ENCODE results near the gene AGBL4. TPM values are rescaled to one million over a fixed set of nuclear protein-coding genes. Genes with fewer than 3 reads are reported as not detected.

AGBL4 gene
- total RNA-seq, 1 donor from 2014 or later: not detected

GRCh38 chr1:48668339-48668738, 1355.4 kb downstream of the AGBL4 start:
- Mint-ChIP-seq H3K27ac (no peak overlapping the region), H3K36me3 (ENCODE audit: low read depth) (no peaks in the 10 kb centered on the region), H3K4me3 (ENCODE audit: low read depth) (no peak overlapping the region), H3K9me3 (no peaks in the 10 kb centered on the region), H3K27me3 (ENCODE audit: low read depth) (peaks cover 14% of the 10 kb centered on the region), H3K4me1 (ENCODE audit: low read depth) (no peaks in the 10 kb centered on the region)
- no peak for DNase-seq (ENCODE audit: low spot score)
- intact Hi-C loops (cut with micrococcal nuclease): no loop called here

- Mint-ChIP-seq H3K27ac (no peak overlapping the region), H3K9me3 (no peaks in the 10 kb centered on the region), H3K4me1 (ENCODE audit: low read depth) (no peaks in the 10 kb centered on the region), H3K4me3 (ENCODE audit: low read depth) (no peak overlapping the region), H3K36me3 (ENCODE audit: low read depth) (no peaks in the 10 kb centered on the region), H3K27me3 (ENCODE audit: low read depth) (peaks cover 12% of the 10 kb centered on the region)
- no peak for DNase-seq (ENCODE audit: low spot score)
- intact Hi-C loops (cut with micrococcal nuclease): no loop called here
These were observed 1356.0 kb downstream of the AGBL4 start for GRCh38 chr1:48667782-48668181.

GRCh38 chr1:48665708-48666407, 1357.9 kb downstream of the AGBL4 start:
- no peak for DNase-seq (ENCODE audit: low spot score)
- Mint-ChIP-seq H3K36me3 (ENCODE audit: low read depth) (no peaks in the 10 kb centered on the region), H3K4me1 (ENCODE audit: low read depth) (no peaks in the 10 kb centered on the region), H3K9me3 (no peaks in the 10 kb centered on the region), H3K27me3 (ENCODE audit: low read depth) (peaks cover 10% of the 10 kb centered on the region), H3K4me3 (ENCODE audit: low read depth) (no peak overlapping the region), H3K27ac (no peak overlapping the region)
- intact Hi-C loops (cut with micrococcal nuclease): no loop called here

GRCh38 chr1:48661726-48662463, 1361.9 kb downstream of the AGBL4 start:
- peaks cover 7% of the 10 kb centered on the region for H3K27me3 Mint-ChIP-seq (ENCODE audit: low read depth)
- no peaks in the 10 kb centered on the region for H3K36me3 Mint-ChIP-seq (ENCODE audit: low read depth)
- no peaks in the 10 kb centered on the region for H3K9me3 Mint-ChIP-seq
- no peaks in the 10 kb centered on the region for H3K4me1 Mint-ChIP-seq (ENCODE audit: low read depth)
- no peak overlapping the region for H3K27ac Mint-ChIP-seq
- no peak overlapping the region for H3K4me3 Mint-ChIP-seq (ENCODE audit: low read depth)
- DNase-seq (ENCODE audit: low spot score): no peak
- intact Hi-C loops (cut with micrococcal nuclease): no loop called here

- Mint-ChIP-seq H3K36me3 (ENCODE audit: low read depth) (no peaks in the 10 kb centered on the region), H3K27me3 (ENCODE audit: low read depth) (peaks cover 9% of the 10 kb centered on the region), H3K9me3 (no peaks in the 10 kb centered on the region), H3K4me3 (ENCODE audit: low read depth) (no peak overlapping the region), H3K27ac (no peak overlapping the region), H3K4me1 (ENCODE audit: low read depth) (no peaks in the 10 kb centered on the region)
- DNase-seq (ENCODE audit: low spot score): no peak
- intact Hi-C loops (cut with micrococcal nuclease): no loop called here
These were observed 1364.0 kb downstream of the AGBL4 start for GRCh38 chr1:48659801-48660200.

- intact Hi-C loops (cut with micrococcal nuclease): no loop called here
- Mint-ChIP-seq H3K4me1 (ENCODE audit: low read depth) (no peaks in the 10 kb centered on the region), H3K36me3 (ENCODE audit: low read depth) (no peaks in the 10 kb centered on the region), H3K27ac (no peak overlapping the region), H3K27me3 (ENCODE audit: low read depth) (peaks cover 2% of the 10 kb centered on the region), H3K4me3 (ENCODE audit: low read depth) (no peak overlapping the region), H3K9me3 (no peaks in the 10 kb centered on the region)
- DNase-seq (ENCODE audit: low spot score): no peak
These were observed 1366.3 kb downstream of the AGBL4 start for GRCh38 chr1:48657413-48657812.

- Mint-ChIP-seq H3K36me3 (ENCODE audit: low read depth) (no peaks in the 10 kb centered on the region), H3K4me3 (ENCODE audit: low read depth) (no peak overlapping the region), H3K27me3 (ENCODE audit: low read depth) (peaks cover 2% of the 10 kb centered on the region), H3K4me1 (ENCODE audit: low read depth) (no peaks in the 10 kb centered on the region), H3K27ac (no peak overlapping the region), H3K9me3 (no peaks in the 10 kb centered on the region)
- no peak for DNase-seq (ENCODE audit: low spot score)
- intact Hi-C loops (cut with micrococcal nuclease): no loop called here
These were observed 1369.0 kb downstream of the AGBL4 start for GRCh38 chr1:48654606-48655210.

- intact Hi-C loops (cut with micrococcal nuclease): no loop called here
- peaks cover 4% of the 10 kb centered on the region for H3K27me3 Mint-ChIP-seq (ENCODE audit: low read depth)
- H3K4me1 Mint-ChIP-seq (ENCODE audit: low read depth): no peaks in the 10 kb centered on the region
- H3K27ac Mint-ChIP-seq: no peak overlapping the region
- no peak for DNase-seq (ENCODE audit: low spot score)
- no peak overlapping the region for H3K4me3 Mint-ChIP-seq (ENCODE audit: low read depth)
- no peaks in the 10 kb centered on the region for H3K36me3 Mint-ChIP-seq (ENCODE audit: low read depth)
- H3K9me3 Mint-ChIP-seq: no peaks in the 10 kb centered on the region
These were observed 1371.4 kb downstream of the AGBL4 start for GRCh38 chr1:48652334-48652733.

- DNase-seq (ENCODE audit: low spot score): no peak
- Mint-ChIP-seq H3K4me3 (ENCODE audit: low read depth) (no peak overlapping the region), H3K9me3 (no peaks in the 10 kb centered on the region), H3K4me1 (ENCODE audit: low read depth) (no peaks in the 10 kb centered on the region), H3K27me3 (ENCODE audit: low read depth) (peaks cover 2% of the 10 kb centered on the region), H3K36me3 (ENCODE audit: low read depth) (no peaks in the 10 kb centered on the region), H3K27ac (no peak overlapping the region)
- intact Hi-C loops (cut with micrococcal nuclease): no loop called here
These were observed 1373.9 kb downstream of the AGBL4 start for GRCh38 chr1:48649880-48650279.

- intact Hi-C loops (cut with micrococcal nuclease): no loop called here
- H3K36me3 Mint-ChIP-seq (ENCODE audit: low read depth): no peaks in the 10 kb centered on the region
- H3K9me3 Mint-ChIP-seq: no peaks in the 10 kb centered on the region
- H3K27me3 Mint-ChIP-seq (ENCODE audit: low read depth): peaks cover 4% of the 10 kb centered on the region
- H3K4me1 Mint-ChIP-seq (ENCODE audit: low read depth): no peaks in the 10 kb centered on the region
- no peak overlapping the region for H3K4me3 Mint-ChIP-seq (ENCODE audit: low read depth)
- no peak overlapping the region for H3K27ac Mint-ChIP-seq
- no peak for DNase-seq (ENCODE audit: low spot score)
These were observed 1377.9 kb downstream of the AGBL4 start for GRCh38 chr1:48645883-48646282.

- H3K9me3 Mint-ChIP-seq: no peaks in the 10 kb centered on the region
- H3K27me3 Mint-ChIP-seq (ENCODE audit: low read depth): peaks cover 4% of the 10 kb centered on the region
- no peak overlapping the region for H3K4me3 Mint-ChIP-seq (ENCODE audit: low read depth)
- intact Hi-C loops (cut with micrococcal nuclease): no loop called here
- H3K4me1 Mint-ChIP-seq (ENCODE audit: low read depth): no peaks in the 10 kb centered on the region
- H3K27ac Mint-ChIP-seq: no peak overlapping the region
- no peak for DNase-seq (ENCODE audit: low spot score)
- no peaks in the 10 kb centered on the region for H3K36me3 Mint-ChIP-seq (ENCODE audit: low read depth)
These were observed 1378.7 kb downstream of the AGBL4 start for GRCh38 chr1:48644905-48645605.

GRCh38 chr1:48644190-48644900, 1379.4 kb downstream of the AGBL4 start:
- Mint-ChIP-seq H3K27ac (no peak overlapping the region), H3K9me3 (no peaks in the 10 kb centered on the region), H3K4me1 (ENCODE audit: low read depth) (no peaks in the 10 kb centered on the region), H3K4me3 (ENCODE audit: low read depth) (no peak overlapping the region), H3K36me3 (ENCODE audit: low read depth) (no peaks in the 10 kb centered on the region), H3K27me3 (ENCODE audit: low read depth) (peaks cover 3% of the 10 kb centered on the region)
- DNase-seq (ENCODE audit: low spot score): no peak
- intact Hi-C loops (cut with micrococcal nuclease): no loop called here
